H1 (cell line): Measurements from ENCODE around the gene KLRC2. TPM values are rescaled to one million over a fixed set of nuclear protein-coding genes. Genes with fewer than 3 reads are reported as not detected.
A peak's percentile ranks its signal among the peaks of the same experiment; 100 is the strongest.

Experiments
- CTCF ChIA-PET: fragments of 300-600 bp; sonication (Branson Sonifier 250); formaldehyde crosslinking; loops from one replicate; lab custom pipeline; 2021; ENCODE audit not compliant: partially characterized antibody; lab: Charles Lee
- POLR2A ChIA-PET: fragments of 300-600 bp; sonication (Branson Sonifier 250); formaldehyde crosslinking; loops from one replicate; lab custom pipeline; 2021; ENCODE audit warnings: inconsistent platforms; ENCODE audit not compliant: partially characterized antibody; lab: Charles Lee
- DNase-seq, 2 experiments: peaks; one replicate each; pipeline versions ENCODE4 v3.0.0 to v3.0.0-alpha.2; 2010 to 2022; ENCODE audit warnings: low spot score in 2 of 2, low read depth in 1 of 2, mixed read lengths in 1 of 2
- FAIRE-seq: peaks from 2 replicates; lab custom pipeline; 2011; peaks lifted over from hg19 to GRCh38; lab: Jason Lieb, UNC
- H2AFZ ChIP-seq: 2 replicates; pipeline ENCODE4 v1.8.1; 2012; ENCODE audit warnings: low read length, inconsistent platforms
- H2AK5ac ChIP-seq: 2 replicates; pipeline ENCODE4 v1.6.1; 2013; ENCODE audit warnings: low read depth, low read length
- H2BK120ac ChIP-seq: replicated peaks from 2 replicates; pipeline ENCODE3; 2013; ENCODE audit warnings: low read depth, low read length, inconsistent platforms
- H2BK12ac ChIP-seq: 2 replicates; pipeline ENCODE4 v1.6.1; 2013; ENCODE audit warnings: low read depth, low read length
- H2BK15ac ChIP-seq: 2 replicates; pipeline ENCODE4 v1.6.1; 2013; ENCODE audit warnings: low read length
- H2BK20ac ChIP-seq: 2 replicates; pipeline ENCODE4 v1.6.1; 2013; ENCODE audit warnings: low read length
- H2BK5ac ChIP-seq: 2 replicates; pipeline ENCODE4 v1.6.1; 2013; ENCODE audit warnings: low read depth, low read length
- H3K14ac ChIP-seq: 2 replicates; pipeline ENCODE4 v1.6.1; 2013; ENCODE audit warnings: inconsistent platforms; ENCODE audit not compliant: insufficient read length
- H3K18ac ChIP-seq: 2 replicates; pipeline ENCODE4 v1.6.1; 2013; ENCODE audit warnings: low read length; ENCODE audit errors: extremely low read depth
- H3K23ac ChIP-seq: 2 replicates; pipeline ENCODE4 v1.6.1; 2013; ENCODE audit warnings: inconsistent platforms; ENCODE audit not compliant: insufficient read length
- H3K23me2 ChIP-seq: 2 replicates; pipeline ENCODE4 v1.6.1; 2013; ENCODE audit warnings: low read depth, low read length
- H3K27ac ChIP-seq: 2 replicates; pipeline ENCODE4 v1.6.1; 2011; ENCODE audit warnings: low read depth, low read length, inconsistent platforms
- H3K27me3 ChIP-seq, 4 experiments: replicated peaks in 1 of 4; 1 replicate in 1 of 4; 2 replicates in 3 of 4; pipeline versions ENCODE4 v1.6.1 to v1.8.1; 2011 to 2013; ENCODE audit warnings: low read length in 3 of 4, mild to moderate bottlenecking in 3 of 4, inconsistent platforms in 2 of 4, mixed read lengths in 2 of 4, moderate library complexity in 1 of 4; ENCODE audit not compliant: control insufficient read depth in 3 of 4, insufficient read depth in 3 of 4; ENCODE audit errors: extremely low read depth in 1 of 4
- H3K36me3 ChIP-seq, 4 experiments: 2 replicates each; pipeline versions ENCODE4 v1.6.1 to v1.8.1; 2011 to 2013; ENCODE audit warnings: mild to moderate bottlenecking in 4 of 4, low read length in 3 of 4, moderate library complexity in 2 of 4, control low read depth in 1 of 4, inconsistent platforms in 1 of 4; ENCODE audit not compliant: insufficient read depth in 4 of 4, control insufficient read depth in 2 of 4
- H3K4ac ChIP-seq: replicated peaks from 2 replicates; pipeline ENCODE3; 2013; ENCODE audit warnings: low read length, low read depth, mixed read lengths, inconsistent platforms; ENCODE audit not compliant: insufficient read length
- H3K4me1 ChIP-seq, 4 experiments: replicated peaks in 1 of 4; 1 replicate in 1 of 4; 2 replicates in 3 of 4; pipeline versions ENCODE4 v1.6.1 to v1.8.1; 2011 to 2013; ENCODE audit warnings: low read length in 3 of 4, inconsistent platforms in 2 of 4, mixed read lengths in 1 of 4; ENCODE audit not compliant: insufficient read depth in 4 of 4, control insufficient read depth in 3 of 4
- H3K4me2 ChIP-seq, 2 experiments: 2 replicates each; pipeline versions ENCODE4 v1.6.1 to v1.8.1; 2011 to 2013; ENCODE audit warnings: low read depth in 2 of 2, low read length in 2 of 2, control low read depth in 1 of 2, inconsistent platforms in 1 of 2, mild to moderate bottlenecking in 1 of 2; ENCODE audit not compliant: insufficient read depth in 1 of 2
- H3K4me3 ChIP-seq, 4 experiments: fragments of 200-600, 300-600 bp in 1 of 4; sonication (generic), shearing (Covaris generic), sonication (Bioruptor Twin) in 1 of 4; 2 replicates each; pipeline versions ENCODE4 v1.5.1 to v1.8.1; 2011 to 2016; ENCODE audit warnings: low read length in 4 of 4, low read depth in 3 of 4, control low read depth in 2 of 4, inconsistent platforms in 2 of 4, mild to moderate bottlenecking in 2 of 4, mixed read lengths in 1 of 4, moderate library complexity in 1 of 4; ENCODE audit not compliant: insufficient read depth in 2 of 4; ENCODE audit errors: extremely low read depth in 1 of 4
- H3K56ac ChIP-seq: replicated peaks from 2 replicates; pipeline ENCODE3; 2013; ENCODE audit warnings: low read depth, mild to moderate bottlenecking, mixed read lengths, low read length, inconsistent platforms; ENCODE audit not compliant: insufficient read length
- H3K79me1 ChIP-seq: 2 replicates; pipeline ENCODE4 v1.6.1; 2013; ENCODE audit warnings: low read depth, low read length, control low read depth
- H3K79me2 ChIP-seq, 2 experiments: 2 replicates each; pipeline versions ENCODE4 v1.6.1 to v1.8.1; 2012 to 2013; ENCODE audit warnings: low read length in 2 of 2, mild to moderate bottlenecking in 2 of 2, inconsistent platforms in 1 of 2; ENCODE audit not compliant: insufficient read depth in 2 of 2, control insufficient read depth in 1 of 2
- H3K9ac ChIP-seq, 4 experiments: replicated peaks in 1 of 4; 1 replicate in 1 of 4; 2 replicates in 3 of 4; pipeline versions ENCODE4 v1.6.1 to v1.8.1; 2011 to 2013; ENCODE audit warnings: low read depth in 3 of 4, low read length in 3 of 4, control low read depth in 2 of 4, mild to moderate bottlenecking in 2 of 4, moderate library complexity in 2 of 4, inconsistent platforms in 1 of 4; ENCODE audit errors: extremely low read depth in 1 of 4
- H3K9me3 ChIP-seq, 2 experiments: 2 replicates each; pipeline versions ENCODE4 v1.6.1 to v1.8.1; 2012 to 2013; ENCODE audit warnings: mild to moderate bottlenecking in 2 of 2, moderate library complexity in 2 of 2, control low read depth in 1 of 2, inconsistent platforms in 1 of 2, low read depth in 1 of 2, low read length in 1 of 2, mixed read lengths in 1 of 2; ENCODE audit not compliant: insufficient read depth in 2 of 2
- H4K20me1 ChIP-seq, 2 experiments: replicated peaks in 1 of 2; 2 replicates each; pipeline versions ENCODE3 to v1.8.1; 2011 to 2013; ENCODE audit warnings: inconsistent platforms in 2 of 2, low read length in 2 of 2, mild to moderate bottlenecking in 1 of 2; ENCODE audit not compliant: insufficient read depth in 2 of 2, control insufficient read depth in 1 of 2
- H4K5ac ChIP-seq: 2 replicates; pipeline ENCODE4 v1.6.1; 2013; ENCODE audit warnings: low read length, low read depth, mixed read lengths, inconsistent platforms; ENCODE audit not compliant: insufficient read length
- H4K8ac ChIP-seq: 2 replicates; pipeline ENCODE4 v1.8.0; 2013; ENCODE audit warnings: mild to moderate bottlenecking, moderate library complexity, low read length, inconsistent platforms; ENCODE audit not compliant: insufficient read depth; ENCODE audit errors: extremely low read depth
- H4K91ac ChIP-seq: replicated peaks from 2 replicates; pipeline ENCODE3; 2013; ENCODE audit warnings: low read length, mixed read lengths, inconsistent platforms; ENCODE audit not compliant: insufficient read length
- CBX5 ChIP-seq: fragments of 300-800, 300-1000 bp; sonication (generic); IDR thresholded peaks from 2 replicates; pipeline ENCODE4 v1.7.1; 2016; ENCODE audit warnings: antibody characterized with exemption, low read length, low read depth
- CHD2 ChIP-seq: IDR thresholded peaks from 2 replicates; pipeline ENCODE4 v1.6.1; 2012; ENCODE audit warnings: low read length, improper control_type of control experiment
- CREB1 ChIP-seq: IDR thresholded peaks from 2 replicates; pipeline ENCODE4 v1.6.1; 2012; ENCODE audit warnings: inconsistent platforms
- EZH2 ChIP-seq: fragments of 200-600 bp; sonication (generic); IDR thresholded peaks from 2 replicates; pipeline ENCODE4 v1.7.1; 2012; ENCODE audit warnings: low read depth, mild to moderate bottlenecking, moderate library complexity, low read length, inconsistent platforms; ENCODE audit not compliant: severe bottlenecking
- HDAC2 ChIP-seq, 2 experiments: fragments of 300-600 bp in 1 of 2; sonication (generic) in 1 of 2; IDR thresholded peaks; 2 replicates each; pipeline ENCODE4 v1.6.1; 2011 to 2012; ENCODE audit warnings: low read depth in 2 of 2, low read length in 2 of 2, mild to moderate bottlenecking in 2 of 2, moderate library complexity in 2 of 2, borderline replicate concordance in 1 of 2, inconsistent platforms in 1 of 2
- KDM5A ChIP-seq: fragments of 200-600 bp; IDR thresholded peaks from 2 replicates; pipeline ENCODE4 v1.7.1; 2012; ENCODE audit warnings: mild to moderate bottlenecking, low read length, inconsistent platforms, mixed read lengths
- MAFK ChIP-seq: IDR thresholded peaks from 2 replicates; pipeline ENCODE4 v1.6.1; 2012; ENCODE audit warnings: low read depth, mild to moderate bottlenecking, improper control_type of control experiment, low read length
- MAX ChIP-seq: IDR thresholded peaks from 2 replicates; pipeline ENCODE4 v1.6.1; 2012; ENCODE audit warnings: inconsistent platforms
- NRF1 ChIP-seq: IDR thresholded peaks from 2 replicates; pipeline ENCODE4 v1.6.1; 2011; ENCODE audit warnings: mild to moderate bottlenecking, low read depth, low read length, improper control_type of control experiment
- POLR2A ChIP-seq, 2 experiments: IDR thresholded peaks; 1 replicate in 1 of 2; 2 replicates in 1 of 2; pipeline ENCODE4 v1.6.1; 2011; ENCODE audit warnings: low read depth in 2 of 2, low read length in 2 of 2, mild to moderate bottlenecking in 2 of 2; ENCODE audit errors: control extremely low read depth in 1 of 2
- RNF2 ChIP-seq: fragments of 200-900, 300-1000 bp; sonication (generic); IDR thresholded peaks from 2 replicates; pipeline ENCODE4 v1.7.1; 2016; ENCODE audit warnings: borderline replicate concordance, low read depth, mild to moderate bottlenecking, antibody characterized with exemption, low read length; ENCODE audit not compliant: poor library complexity, severe bottlenecking; ENCODE audit errors: missing control alignments
- SP1 ChIP-seq: IDR thresholded peaks from 2 replicates; pipeline ENCODE4 v1.6.1; 2011; ENCODE audit warnings: low read depth, low read length
- SP4 ChIP-seq: IDR thresholded peaks from 2 replicates; pipeline ENCODE4 v1.6.1; 2012; ENCODE audit warnings: low read length, inconsistent platforms
- ZNF274 ChIP-seq: IDR thresholded peaks from 2 replicates; pipeline ENCODE4 v1.7.0; 2012; ENCODE audit warnings: low read length, borderline replicate concordance; ENCODE audit errors: extremely low read depth
- WGBS, 2 experiments: shearing (Covaris generic) in 1 of 2; methylation state at CpG; one replicate each; pipeline versions ENCODE4 v1.1.6 to v1.1.7; 2013 to 2015; ENCODE audit warnings: low lambda C conversion rate in 2 of 2, mixed read lengths in 2 of 2, inconsistent platforms in 1 of 2, low coverage in 1 of 2, missing lambda C conversion rate in 1 of 2; ENCODE audit not compliant: insufficient replicate concordance in 2 of 2, insufficient coverage in 1 of 2, insufficient read length in 1 of 2; ENCODE audit errors: extremely low coverage in 1 of 2, missing lambda C conversion rate in 1 of 2; 5-methylcytosine and 5-hydroxymethylcytosine counted together
- polyA plus RNA-seq, 7 experiments: library from polyadenylated mRNA; depleted of rRNA in 3 of 7; stranded (reverse) in 5 of 7; unstranded in 2 of 7; fragments of >200 nt in 5 of 7; fragments of 200-250 nt in 2 of 7; gene quantifications; 1 replicate in 5 of 7; 2 replicates in 1 of 7; 4 replicates in 1 of 7; pipeline versions ENCODE4 v1.2.1 to v1.2.3, GENCODE V29; 2011 to 2013; ENCODE audit warnings: missing spikeins in 2 of 7, mixed read lengths in 2 of 7
- total RNA-seq: library from RNA; stranded (reverse); fragmentation: NEBNext Ultra II Directional; extraction: Animal tissue kit (Norgen Biotek cat#: 25700); gene quantifications from 2 replicates; pipeline ENCODE4 v1.2.1, GENCODE V29; 2021

The KLRC2 gene
- total and polyA plus RNA-seq, 2 of the 8 experiments (the other 6 are each of a cell fraction or from before 2014, with no cell fraction given) = not detected

DNA sequence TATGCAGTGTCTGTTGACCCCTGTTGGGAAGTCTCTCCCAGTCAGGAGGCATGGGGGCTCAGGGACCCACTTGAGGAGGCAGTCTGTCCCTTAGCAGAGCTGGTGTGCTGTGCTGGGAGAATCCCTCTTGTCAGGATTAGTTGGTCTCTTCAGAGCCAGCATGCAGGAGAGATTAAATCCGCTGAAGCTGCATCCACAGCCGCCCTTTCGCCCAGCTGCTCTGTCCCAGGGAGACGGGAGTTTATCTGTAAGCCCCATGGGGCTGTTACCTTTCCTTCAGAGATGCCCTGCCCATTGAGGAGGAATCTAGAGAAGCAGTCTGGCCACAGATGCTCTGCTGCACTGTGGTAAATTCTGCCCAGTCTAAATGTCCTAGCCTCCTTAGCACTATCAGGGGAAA is 30.5 kb upstream of the KLRC2 start:
- Histone ChIP-seq H2AK5ac (no peak overlapping the region), H3K79me1 (no peaks in the 10 kb centered on the region), H2BK5ac (no peak overlapping the region), H4K5ac (no peak overlapping the region), H3K79me2 (no peaks in the 10 kb centered on the region), H3K9ac (no peak overlapping the region), H2BK120ac (no peak overlapping the region), H2AFZ (peak overlapping the region; percentile 53; the same call in 1 of the 2 replicates), H3K23me2 (no peaks in the 10 kb centered on the region; the same call in 1 of the 2 replicates), H3K9me3 (no peaks in the 10 kb centered on the region), H4K20me1 (no peaks in the 10 kb centered on the region), H3K14ac (no peak overlapping the region), H4K8ac (no peak overlapping the region), H3K4me1 (no peaks in the 10 kb centered on the region), H4K91ac (no peak overlapping the region), H2BK12ac (no peak overlapping the region), H2BK20ac (no peak overlapping the region), H3K18ac (no peak overlapping the region), H3K56ac (no peak overlapping the region), H3K4me3 (no peak overlapping the region), H3K36me3 (no peaks in the 10 kb centered on the region), H3K4me2 (no peak overlapping the region), H3K27me3 (no peaks in the 10 kb centered on the region), H3K4ac (no peak overlapping the region), H2BK15ac (no peak overlapping the region), H3K27ac (no peak overlapping the region), H3K23ac (no peak overlapping the region)
- CTCF ChIA-PET = interaction anchor here (0.7 to 1.6 kb wide), 3 partner anchors 9 to 98 kb away, joined by 3 to 5 read pairs (median 3); no protein-coding TSS in a partner anchor
- DNase-seq (no peak), FAIRE-seq (no peak)
- POLR2A ChIA-PET = no interaction called here
- 100% methylated on average over 4 of the region's 4 CpGs; no CpG with 5 or more reads in 1 of the 2 experiments for WGBS, 2 experiments
- TF ChIP-seq RNF2 (no peak), CHD2 (no peak), CBX5 (no peak), CREB1 (no peak), ZNF274 (no peak), NRF1 (no peak), EZH2 (no peak), SP4 (no peak), MAX (no peak), MAFK (no peak), KDM5A (no peak), SP1 (no peak), HDAC2 (IDR thresholded peaks at IDR 0.05; ENCODE audit: borderline replicate concordance in 1 of 2, low read depth in 2 of 2, low read length in 2 of 2) (no peak), POLR2A (IDR thresholded peaks at IDR 0.05; ENCODE audit: control extremely low read depth in 1 of 2, low read depth in 2 of 2, low read length in 2 of 2) (no peak)
